Breast epithelium (tissue), 3 donors: Measurements from ENCODE around the gene PTGES.

Experiments used
- POLR2A ChIP-seq: fragments of 450-650 bp; IDR thresholded peaks from one replicate; pipeline ENCODE4 v1.6.1; 2016; ENCODE audit warnings: antibody characterized with exemption, mild to moderate bottlenecking, moderate library complexity
- TF ChIP-seq, protein P1 (sequence below), 3 donors: fragments of 450-650 bp; IDR thresholded peaks; one replicate each; pipeline ENCODE4 v1.5.1; 2016 to 2017; ENCODE audit warnings: antibody characterized with exemption in 3 of 3, mild to moderate bottlenecking in 3 of 3, moderate library complexity in 3 of 3

GRCh38 chr9:129773262-129774048 is 20.6 kb upstream of the PTGES start:
- TF ChIP-seq, protein P1, sequence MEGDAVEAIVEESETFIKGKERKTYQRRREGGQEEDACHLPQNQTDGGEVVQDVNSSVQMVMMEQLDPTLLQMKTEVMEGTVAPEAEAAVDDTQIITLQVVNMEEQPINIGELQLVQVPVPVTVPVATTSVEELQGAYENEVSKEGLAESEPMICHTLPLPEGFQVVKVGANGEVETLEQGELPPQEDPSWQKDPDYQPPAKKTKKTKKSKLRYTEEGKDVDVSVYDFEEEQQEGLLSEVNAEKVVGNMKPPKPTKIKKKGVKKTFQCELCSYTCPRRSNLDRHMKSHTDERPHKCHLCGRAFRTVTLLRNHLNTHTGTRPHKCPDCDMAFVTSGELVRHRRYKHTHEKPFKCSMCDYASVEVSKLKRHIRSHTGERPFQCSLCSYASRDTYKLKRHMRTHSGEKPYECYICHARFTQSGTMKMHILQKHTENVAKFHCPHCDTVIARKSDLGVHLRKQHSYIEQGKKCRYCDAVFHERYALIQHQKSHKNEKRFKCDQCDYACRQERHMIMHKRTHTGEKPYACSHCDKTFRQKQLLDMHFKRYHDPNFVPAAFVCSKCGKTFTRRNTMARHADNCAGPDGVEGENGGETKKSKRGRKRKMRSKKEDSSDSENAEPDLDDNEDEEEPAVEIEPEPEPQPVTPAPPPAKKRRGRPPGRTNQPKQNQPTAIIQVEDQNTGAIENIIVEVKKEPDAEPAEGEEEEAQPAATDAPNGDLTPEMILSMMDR (IDR thresholded peaks at IDR 0.05), result no peak
- no peak for TF ChIP-seq POLR2A
